CD14-positive monocyte (primary cell): Measurements from ENCODE around the gene WAC. TPM values are rescaled to one million over a fixed set of nuclear protein-coding genes. Genes with fewer than 3 reads are reported as not detected.

Experiments
- DNase-seq, 3 donors: peaks; one replicate each; pipeline ENCODE4 v3.0.0-alpha.2; 2011 to 2022
- H2AFZ ChIP-seq: 2 replicates; pipeline ENCODE4 v1.6.0; 2012; ENCODE audit warnings: mild to moderate bottlenecking, low read depth, low read length, inconsistent platforms; ENCODE audit not compliant: insufficient read depth, poor library complexity, severe bottlenecking
- H3K27ac ChIP-seq, 2 donors: 1 replicate in 1 of 2; 2 replicates in 1 of 2; pipeline ENCODE4 v1.5.1; 2012 to 2013; ENCODE audit warnings: low read length in 2 of 2, control low read depth in 1 of 2, inconsistent platforms in 1 of 2, low read depth in 1 of 2, mild to moderate bottlenecking in 1 of 2
- H3K27me3 ChIP-seq, 2 donors: one replicate each; pipeline versions ENCODE4 v1.6.0 to v1.6.1; 2011 to 2013; ENCODE audit warnings: low read length in 2 of 2; ENCODE audit not compliant: control insufficient read depth in 2 of 2, insufficient read depth in 2 of 2
- H3K36me3 ChIP-seq, 2 donors: replicated peaks in 1 of 2; 1 replicate in 1 of 2; 2 replicates in 1 of 2; pipeline versions ENCODE4 v1.5.1 to v1.6.1; 2012 to 2013; ENCODE audit warnings: low read length in 2 of 2, control low read depth in 1 of 2, inconsistent platforms in 1 of 2, mild to moderate bottlenecking in 1 of 2; ENCODE audit not compliant: insufficient read depth in 2 of 2, control insufficient read depth in 1 of 2
- H3K4me1 ChIP-seq, 2 donors: 1 replicate in 1 of 2; 2 replicates in 1 of 2; pipeline versions ENCODE4 v1.5.1 to v1.6.1; 2012 to 2013; ENCODE audit warnings: low read length in 2 of 2, control low read depth in 1 of 2, inconsistent platforms in 1 of 2, mild to moderate bottlenecking in 1 of 2, moderate library complexity in 1 of 2; ENCODE audit not compliant: insufficient read depth in 2 of 2, control insufficient read depth in 1 of 2
- H3K4me2 ChIP-seq: replicated peaks from 2 replicates; pipeline ENCODE3; 2012; ENCODE audit warnings: low read length, moderate library complexity, mild to moderate bottlenecking; ENCODE audit not compliant: poor library complexity, severe bottlenecking; ENCODE audit errors: extremely low read depth
- H3K4me3 ChIP-seq, 3 experiments: fragments of 200-600 bp in 1 of 3; sonication (generic) in 1 of 3; replicated peaks in 1 of 3; 1 replicate in 2 of 3; 2 replicates in 1 of 3; pipeline ENCODE4 v1.5.1; 2011 to 2013; ENCODE audit warnings: low read length in 3 of 3, mild to moderate bottlenecking in 3 of 3, control low read depth in 2 of 3, low read depth in 2 of 3, inconsistent platforms in 1 of 3, moderate library complexity in 1 of 3
- H3K79me2 ChIP-seq: 2 replicates; pipeline ENCODE4 v1.6.0; 2012; ENCODE audit warnings: mild to moderate bottlenecking, control low read depth, inconsistent platforms, low read length, moderate library complexity; ENCODE audit not compliant: insufficient read depth
- H3K9ac ChIP-seq: 2 replicates; pipeline ENCODE4 v1.6.0; 2017; ENCODE audit warnings: low read length, mild to moderate bottlenecking; ENCODE audit not compliant: insufficient read depth, poor library complexity, severe bottlenecking
- H3K9me3 ChIP-seq, 2 donors: replicated peaks in 1 of 2; 1 replicate in 1 of 2; 2 replicates in 1 of 2; pipeline versions ENCODE4 v1.5.1 to v1.6.1; 2012 to 2013; ENCODE audit warnings: low read length in 2 of 2, control low read depth in 1 of 2; ENCODE audit not compliant: control insufficient read depth in 1 of 2, insufficient read depth in 1 of 2
- H4K20me1 ChIP-seq: 2 replicates; pipeline ENCODE4 v1.6.0; 2012; ENCODE audit warnings: mild to moderate bottlenecking, low read length, control low read depth, moderate library complexity; ENCODE audit not compliant: insufficient read depth
- H3K27ac Mint-ChIP-seq, 7 donors: one replicate each; pipeline ENCODE4 v1.8.0; 2020; ENCODE audit warnings: mild to moderate bottlenecking in 7 of 7, mixed read lengths in 7 of 7, moderate library complexity in 6 of 7, inconsistent platforms in 2 of 7
- H3K27me3 Mint-ChIP-seq, 3 donors: one replicate each; pipeline ENCODE4 v1.8.0; 2021 to 2022; ENCODE audit warnings: low read depth in 3 of 3, mild to moderate bottlenecking in 3 of 3, mixed read lengths in 3 of 3, moderate library complexity in 3 of 3, inconsistent platforms in 1 of 3
- H3K36me3 Mint-ChIP-seq, 2 donors: one replicate each; pipeline ENCODE4 v1.8.0; 2020; ENCODE audit warnings: mixed read lengths in 2 of 2, inconsistent platforms in 1 of 2, mild to moderate bottlenecking in 1 of 2
- H3K4me1 Mint-ChIP-seq: one replicate; pipeline ENCODE4 v1.8.0; 2020; ENCODE audit warnings: mild to moderate bottlenecking, mixed read lengths
- H3K4me3 Mint-ChIP-seq, 2 donors: one replicate each; pipeline ENCODE4 v1.8.0; 2020; ENCODE audit warnings: mild to moderate bottlenecking in 2 of 2, mixed read lengths in 2 of 2, moderate library complexity in 1 of 2
- H3K9me3 Mint-ChIP-seq, 7 donors: one replicate each; pipeline ENCODE4 v1.8.0; 2020 to 2022; ENCODE audit warnings: mixed read lengths in 7 of 7, mild to moderate bottlenecking in 6 of 7, moderate library complexity in 6 of 7, inconsistent platforms in 2 of 7
- WGBS: methylation state at CpG from one replicate; pipeline ENCODE4 v1.1.5; 2013; ENCODE audit warnings: missing lambda C conversion rate; ENCODE audit not compliant: insufficient coverage; 5-methylcytosine and 5-hydroxymethylcytosine counted together
- intact Hi-C, 2 donors: fragments of 100-400 bp; cut with micrococcal nuclease; formaldehyde crosslinking; loops; one replicate each; pipeline versions ENCODE4 v1.15.0 to v1.15.1; 2023
- polyA plus RNA-seq, 3 donors: library from polyadenylated mRNA; depleted of rRNA in 1 of 3; unstranded in 2 of 3; stranded (reverse) in 1 of 3; fragments of 300-500 nt in 2 of 3; fragments of >200 nt in 1 of 3; fragmentation: Illumina TruSeq in 2 of 3; gene quantifications; 1 replicate in 2 of 3; 2 replicates in 1 of 3; pipeline ENCODE4 v1.2.3, GENCODE V29; 2012 to 2021
- TF ChIP-seq, protein P1 (sequence below): fragments of 200-600 bp; IDR thresholded peaks from one replicate; pipeline ENCODE4 v1.8.0; 2022; ENCODE audit warnings: antibody characterized with exemption, mild to moderate bottlenecking

Gene WAC
- polyA plus RNA-seq, 3 donors, result 46.7 to 80.8 (median 67.9) TPM

DNA sequence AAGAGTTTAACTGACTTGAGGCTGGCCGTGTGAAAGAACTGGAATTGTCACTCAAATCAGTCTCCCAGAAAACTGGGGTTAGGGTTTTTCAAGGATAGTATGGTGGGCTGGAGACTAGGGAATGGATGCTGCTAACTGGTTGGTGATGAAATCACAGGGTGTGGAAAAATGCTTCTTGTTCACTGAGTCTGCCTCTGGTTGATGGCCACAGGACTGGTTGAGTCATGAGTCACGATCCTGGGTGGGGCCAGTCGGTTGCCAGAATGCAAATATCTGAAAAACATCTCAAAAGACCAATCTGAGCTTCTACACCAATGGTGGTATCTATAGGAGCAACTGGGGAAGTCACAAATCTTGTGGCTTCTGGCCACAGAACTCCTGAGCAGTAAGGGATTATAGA lies 128.1 kb downstream of the WAC start:
- WGBS, result 100% methylated on average over 1 of the region's 3 CpGs
- no peak overlapping the region for H3K4me2 ChIP-seq
- H3K9me3 Mint-ChIP-seq, result peaks cover 0 to 2% (median 0%) of the 10 kb centered on the region in 7 donors

DNA sequence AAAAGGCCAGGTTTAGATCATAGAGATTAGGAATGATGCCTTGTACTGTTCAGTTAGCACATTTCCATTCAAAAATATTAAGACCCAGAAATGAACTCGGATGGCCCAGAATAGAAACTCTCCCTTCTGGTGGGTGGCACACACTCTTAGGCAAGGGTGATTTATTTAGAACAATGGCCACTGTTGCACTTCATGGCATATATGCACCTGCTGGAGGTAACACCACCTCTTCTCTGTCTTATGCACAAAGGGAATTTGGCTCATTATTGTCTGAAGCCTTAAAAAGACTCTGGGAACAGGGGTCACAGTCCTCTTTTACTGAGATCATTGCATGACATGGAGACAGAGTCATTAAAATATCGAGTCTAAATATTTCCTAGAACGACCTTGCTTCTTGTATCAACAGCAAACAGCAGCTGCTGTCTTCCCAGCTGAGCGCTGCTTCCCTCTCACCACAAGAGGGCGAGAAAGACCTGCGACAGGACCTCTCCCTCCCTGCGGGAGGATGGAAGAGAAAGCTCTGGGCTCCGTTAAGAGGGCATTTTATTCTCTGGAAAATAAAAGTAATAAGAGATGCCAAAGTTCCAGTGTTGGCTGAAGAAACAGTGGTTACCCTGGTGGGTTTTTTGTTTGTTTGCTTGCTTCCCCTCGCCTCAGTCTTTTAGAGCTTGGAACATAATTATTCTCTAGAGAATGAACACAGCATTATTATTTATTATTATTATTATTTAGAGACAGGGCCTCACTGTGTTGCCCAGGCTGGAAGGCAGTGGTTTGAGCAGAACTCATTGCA lies 130.9 kb downstream of the WAC start:
- no peak overlapping the region for H3K27ac Mint-ChIP-seq
- H4K20me1 ChIP-seq, result no peaks in the 10 kb centered on the region
- H3K4me1 Mint-ChIP-seq, result peaks cover 8% of the 10 kb centered on the region
- H3K27me3 Mint-ChIP-seq, result peaks cover 43 to 55% (median 44%) of the 10 kb centered on the region in 3 donors
- no peak overlapping the region for H3K4me2 ChIP-seq
- H3K36me3 ChIP-seq, result no peaks in the 10 kb centered on the region
- no CpG with 5 or more reads among the region's 9 CpGs for WGBS
- H3K79me2 ChIP-seq, result no peaks in the 10 kb centered on the region
- H3K9ac ChIP-seq, result no peak overlapping the region
- H3K4me1 ChIP-seq, result peaks cover 3% of the 10 kb centered on the region in 2 donors
- no peak overlapping the region for H3K4me3 ChIP-seq
- no peak overlapping the region for H3K27ac ChIP-seq
- peaks cover 0 to 2% (median 0%) of the 10 kb centered on the region in 7 donors for H3K9me3 Mint-ChIP-seq
- peaks cover 0 to 2% of the 10 kb centered on the region in 2 donors for H3K36me3 Mint-ChIP-seq
- H3K9me3 ChIP-seq, result no peaks in the 10 kb centered on the region
- DNase-seq, result peak; percentile 46 to 69 (median 61)
- no peak overlapping the region for H3K4me3 Mint-ChIP-seq
- TF ChIP-seq, protein P1, sequence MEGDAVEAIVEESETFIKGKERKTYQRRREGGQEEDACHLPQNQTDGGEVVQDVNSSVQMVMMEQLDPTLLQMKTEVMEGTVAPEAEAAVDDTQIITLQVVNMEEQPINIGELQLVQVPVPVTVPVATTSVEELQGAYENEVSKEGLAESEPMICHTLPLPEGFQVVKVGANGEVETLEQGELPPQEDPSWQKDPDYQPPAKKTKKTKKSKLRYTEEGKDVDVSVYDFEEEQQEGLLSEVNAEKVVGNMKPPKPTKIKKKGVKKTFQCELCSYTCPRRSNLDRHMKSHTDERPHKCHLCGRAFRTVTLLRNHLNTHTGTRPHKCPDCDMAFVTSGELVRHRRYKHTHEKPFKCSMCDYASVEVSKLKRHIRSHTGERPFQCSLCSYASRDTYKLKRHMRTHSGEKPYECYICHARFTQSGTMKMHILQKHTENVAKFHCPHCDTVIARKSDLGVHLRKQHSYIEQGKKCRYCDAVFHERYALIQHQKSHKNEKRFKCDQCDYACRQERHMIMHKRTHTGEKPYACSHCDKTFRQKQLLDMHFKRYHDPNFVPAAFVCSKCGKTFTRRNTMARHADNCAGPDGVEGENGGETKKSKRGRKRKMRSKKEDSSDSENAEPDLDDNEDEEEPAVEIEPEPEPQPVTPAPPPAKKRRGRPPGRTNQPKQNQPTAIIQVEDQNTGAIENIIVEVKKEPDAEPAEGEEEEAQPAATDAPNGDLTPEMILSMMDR, result peak; percentile 96
- intact Hi-C loops, result loop anchor here (2.0 to 10.0 kb wide), 2 partner anchors 327 to 641 kb away; no protein-coding TSS in a partner anchor
- H3K27me3 ChIP-seq, result peaks cover 16 to 37% of the 10 kb centered on the region in 2 donors
- no peak overlapping the region for H2AFZ ChIP-seq

More for the DNA sequence above, 128.1 kb downstream of the WAC start:
- Mint-ChIP-seq H3K4me3 (no peak overlapping the region), H3K27ac (no peak overlapping the region), H3K27me3 (peaks cover 22 to 30% (median 23%) of the 10 kb centered on the region in 3 donors), H3K4me1 (peaks cover 5% of the 10 kb centered on the region), H3K36me3 (no peaks in the 10 kb centered on the region)
- H3K27ac ChIP-seq, result no peak overlapping the region
- H3K79me2 ChIP-seq, result no peaks in the 10 kb centered on the region
- H2AFZ ChIP-seq, result no peak overlapping the region
- peak in 1 of 3 donors; percentile 27 for DNase-seq
- H3K4me1 ChIP-seq, result no peaks in the 10 kb centered on the region
- peaks cover 2 to 11% of the 10 kb centered on the region in 2 donors for H3K27me3 ChIP-seq
- TF ChIP-seq, protein P1, result no peak
- H4K20me1 ChIP-seq, result no peaks in the 10 kb centered on the region
- H3K9me3 ChIP-seq, result no peaks in the 10 kb centered on the region
- intact Hi-C loops, result loop anchor here in 1 of 2 donors (10.0 kb wide), 1 partner anchor 644 kb away; no protein-coding TSS in a partner anchor
- H3K9ac ChIP-seq, result no peak overlapping the region
- no peak overlapping the region for H3K4me3 ChIP-seq
- no peaks in the 10 kb centered on the region for H3K36me3 ChIP-seq
